ENCODE measurements around the gene PEA15.

Gene PEA15

GRCh38 chr1:160205242-160206035 lies at the start of gene PEA15:
Gene PEA15, plus strand, starts transcription at chr1:160205384. Its CDS starts 6,161 bp downstream, at chr1:160211545.
- peak; percentile 99 for DNase-seq (ENCODE audit: insufficient read length, low spot score)

GRCh38 chr1:160156361-160156760 lies 48.8 kb upstream of the PEA15 start:
- TF ChIP-seq CTCF (IDR thresholded peaks at IDR 0.05; ENCODE audit: insufficient read depth, missing control alignments): no peak
- FAIRE-seq: no peak
- no peak for DNase-seq (ENCODE audit: insufficient read length, low spot score)

More at GRCh38 chr1:160205242-160206035, at the start of gene PEA15:
- no peak for TF ChIP-seq CTCF (IDR thresholded peaks at IDR 0.05; ENCODE audit: insufficient read depth, missing control alignments)
- FAIRE-seq: no peak

GRCh38 chr1:160157174-160157573 lies 48.0 kb upstream of the PEA15 start:
- DNase-seq (ENCODE audit: insufficient read length, low spot score) (no peak), FAIRE-seq (no peak)
- no peak for TF ChIP-seq CTCF (IDR thresholded peaks at IDR 0.05; ENCODE audit: insufficient read depth, missing control alignments)

GRCh38 chr1:160158031-160158430 lies 47.2 kb upstream of the PEA15 start:
- no peak for TF ChIP-seq CTCF (IDR thresholded peaks at IDR 0.05; ENCODE audit: insufficient read depth, missing control alignments)
- no peak for FAIRE-seq

GRCh38 chr1:160158534-160158933 lies 46.6 kb upstream of the PEA15 start:
- no peak for TF ChIP-seq CTCF (IDR thresholded peaks at IDR 0.05; ENCODE audit: insufficient read depth, missing control alignments)
- DNase-seq (ENCODE audit: insufficient read length, low spot score) (no peak), FAIRE-seq (no peak)

More at GRCh38 chr1:160158031-160158430, 47.2 kb upstream of the PEA15 start:
- no peak for DNase-seq (ENCODE audit: insufficient read length, low spot score)

- no peak for DNase-seq (ENCODE audit: insufficient read length, low spot score)
- no peak for TF ChIP-seq CTCF (IDR thresholded peaks at IDR 0.05; ENCODE audit: insufficient read depth, missing control alignments)
- FAIRE-seq: no peak
Measured at GRCh38 chr1:160159846-160160245, 45.3 kb upstream of the PEA15 start.
